Measurements from ENCODE around the gene CDH23. TPM values are rescaled to one million over a fixed set of nuclear protein-coding genes. Genes with fewer than 3 reads are reported as not detected.

The CDH23 gene
- total and polyA plus RNA-seq, 9 of the 15 experiments (the other 6 are each of a cell fraction or from before 2014, with no cell fraction given), result 0.18 to 1.2 (median 0.47) TPM

- Histone ChIP-seq H3K9me3 (replicated peaks; ENCODE audit: control insufficient read depth, insufficient read depth, low read depth, low read length) (peaks cover 6% of the 10 kb centered on the region), H4K20me1 (replicated peaks; ENCODE audit: control insufficient read depth, insufficient read depth, low read length) (peaks cover 32% of the 10 kb centered on the region; the same call in 1 of the 2 replicates), H3K36me3 (ENCODE audit: control insufficient read depth, insufficient read depth, low read length) (peaks cover 35% of the 10 kb centered on the region), H2AFZ (ENCODE audit: low read depth, low read length) (no peak overlapping the region), H3K4me1 (replicated peaks in 1 of 2; ENCODE audit: control insufficient read depth in 2 of 2, insufficient read depth in 2 of 2, low read length in 2 of 2) (peaks cover 31 to 37% of the 10 kb centered on the region in 2 experiments), H3K9me1 (ENCODE audit: control insufficient read depth, insufficient read depth, low read length) (no peaks in the 10 kb centered on the region), H3K27me3 (ENCODE audit: control insufficient read depth in 2 of 2, insufficient read depth in 2 of 2, low read length in 2 of 2) (no peaks in the 10 kb centered on the region), H3K4me3 (no peak overlapping the region), H3K27ac (ENCODE audit: extremely low read depth, low read depth, low read length) (no peak overlapping the region), H3K79me2 (ENCODE audit: control insufficient read depth, insufficient read depth, low read length) (peaks cover 87% of the 10 kb centered on the region), H3K4me2 (ENCODE audit: insufficient read depth, low read length) (no peak overlapping the region), H3K9ac (ENCODE audit: insufficient read depth in 1 of 2, low read depth in 2 of 2, low read length in 2 of 2) (no peak overlapping the region)
- no peak for FAIRE-seq
- POLR2A ChIA-PET, result interaction anchor here (1.2 to 1.3 kb wide), 2 partner anchors 9 to 13 kb away, joined by 3 to 4 read pairs; no protein-coding TSS in a partner anchor
- intact Hi-C loops (cut with micrococcal nuclease) (no loop called here), in situ Hi-C loops (cut with MboI) (no loop called here)
- ATAC-seq, result no peak
- DNase-seq (ENCODE audit: extremely low read depth in 1 of 4, low spot score in 3 of 4), result no peak
- 96% methylated on average over 8 of the region's 8 CpGs for WGBS (ENCODE audit: insufficient coverage, low coverage, missing lambda C conversion rate)
- BruUV-seq (replicated peaks), result no TSS peak
- CTCF ChIA-PET (ENCODE audit: low intra/inter-chr PET ratio), result no interaction called here
- TF ChIP-seq, protein P1, sequence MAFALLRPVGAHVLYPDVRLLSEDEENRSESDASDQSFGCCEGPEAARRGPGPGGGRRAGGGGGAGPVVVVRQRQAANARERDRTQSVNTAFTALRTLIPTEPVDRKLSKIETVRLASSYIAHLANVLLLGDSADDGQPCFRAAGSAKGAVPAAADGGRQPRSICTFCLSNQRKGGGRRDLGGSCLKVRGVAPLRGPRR (CRISPR knock-in tag; IDR thresholded peaks at IDR 0.05), result no peak
- TF ChIP-seq KAT7 (CRISPR knock-in tag; IDR thresholded peaks at IDR 0.05; ENCODE audit: borderline replicate concordance) (no peak), NFE2 (IDR thresholded peaks at IDR 0.05; ENCODE audit: low read depth) (no peak), ZNF282 (CRISPR knock-in tag; IDR thresholded peaks at IDR 0.05) (no peak), SRSF7 (optimal IDR thresholded peaks at IDR 0.05; ENCODE audit: low read depth, low read length) (no peak), MEIS2 (IDR thresholded peaks at IDR 0.05; ENCODE audit: partially characterized antibody) (no peak), E4F1 (CRISPR knock-in tag; IDR thresholded peaks at IDR 0.05; ENCODE audit: borderline replicate concordance) (no peak), SIRT6 (IDR thresholded peaks at IDR 0.05; ENCODE audit: low read depth, low read length) (no peak), BRD4 (IDR thresholded peaks at IDR 0.05) (no peak), ZC3H11A (IDR thresholded peaks at IDR 0.05; ENCODE audit: low read depth, low read length) (no peak), DMBX1 (CRISPR knock-in tag; IDR thresholded peaks at IDR 0.05; ENCODE audit: borderline replicate concordance) (no peak), NR2F6 (CRISPR knock-in tag; IDR thresholded peaks at IDR 0.05) (no peak), PURB (CRISPR knock-in tag; IDR thresholded peaks at IDR 0.05; ENCODE audit: low read depth) (no peak), ZNF398 (CRISPR knock-in tag; IDR thresholded peaks at IDR 0.05) (no peak), HDAC2 (IDR thresholded peaks at IDR 0.05) (no peak), ZFP1 (CRISPR knock-in tag; IDR thresholded peaks at IDR 0.05) (no peak), GATAD2A (IDR thresholded peaks at IDR 0.05) (no peak)
- TF ChIP-seq, protein P2, sequence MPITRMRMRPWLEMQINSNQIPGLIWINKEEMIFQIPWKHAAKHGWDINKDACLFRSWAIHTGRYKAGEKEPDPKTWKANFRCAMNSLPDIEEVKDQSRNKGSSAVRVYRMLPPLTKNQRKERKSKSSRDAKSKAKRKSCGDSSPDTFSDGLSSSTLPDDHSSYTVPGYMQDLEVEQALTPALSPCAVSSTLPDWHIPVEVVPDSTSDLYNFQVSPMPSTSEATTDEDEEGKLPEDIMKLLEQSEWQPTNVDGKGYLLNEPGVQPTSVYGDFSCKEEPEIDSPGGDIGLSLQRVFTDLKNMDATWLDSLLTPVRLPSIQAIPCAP (CRISPR knock-in tag; IDR thresholded peaks at IDR 0.05; ENCODE audit: borderline replicate concordance), result no peak
Measured at GRCh38 chr10:71847418-71847817, 450.7 kb downstream of the CDH23 start.
